GM23338 (cell line): Measurements from ENCODE around the gene C6orf118.

Source experiments
- CREB1 ChIP-seq: fragments of 250-450 bp; sonication (Bioruptor Pico); IDR thresholded peaks from 2 replicates; pipeline ENCODE4 v1.5.0; 2020; ENCODE audit warnings: low read depth, mild to moderate bottlenecking, moderate library complexity
- CTCF ChIP-seq, 2 experiments: fragments of 200-600 bp in 1 of 2; sonication (generic) in 1 of 2; conservative IDR thresholded peaks; 2 replicates each; pipeline versions ENCODE4 v1.5.1 to v1.6.1; 2016 to 2017; ENCODE audit warnings: antibody characterized with exemption in 2 of 2, low read depth in 2 of 2, mild to moderate bottlenecking in 2 of 2, moderate library complexity in 1 of 2
- EZH2 ChIP-seq: fragments of 200-600 bp; sonication (generic); IDR thresholded peaks from one replicate; pipeline ENCODE4 v1.8.0; 2017; ENCODE audit warnings: antibody characterized with exemption, mild to moderate bottlenecking, low read depth; ENCODE audit not compliant: unreplicated experiment
- EZH2phosphoT487 ChIP-seq: fragments of 200-600 bp; sonication (generic); IDR thresholded peaks from one replicate; pipeline ENCODE4 v1.8.1; 2018; ENCODE audit warnings: antibody characterized with exemption; ENCODE audit not compliant: unreplicated experiment
- JUNB ChIP-seq: IDR thresholded peaks from one replicate; pipeline ENCODE4 v1.6.1; 2016; ENCODE audit warnings: antibody characterized with exemption; ENCODE audit not compliant: unreplicated experiment
- POLR2AphosphoS5 ChIP-seq: IDR thresholded peaks from 2 replicates; pipeline ENCODE4 v1.6.1; 2016; ENCODE audit warnings: antibody characterized with exemption, low read depth
- REST ChIP-seq: IDR thresholded peaks from one replicate; pipeline ENCODE4 v1.6.1; 2018; ENCODE audit warnings: antibody characterized with exemption; ENCODE audit not compliant: unreplicated experiment
- ZNF114 ChIP-seq: fragments of 250-450 bp; sonication (Bioruptor Pico); IDR thresholded peaks from 2 replicates; pipeline ENCODE4 v1.5.0; 2020; ENCODE audit warnings: mild to moderate bottlenecking, moderate library complexity
- ZNF331 ChIP-seq: fragments of 250-450 bp; sonication (Bioruptor Pico); IDR thresholded peaks from 2 replicates; pipeline ENCODE4 v1.5.0; 2020; ENCODE audit warnings: low read depth, mild to moderate bottlenecking, moderate library complexity
- ZNF462 ChIP-seq: fragments of 250-450 bp; sonication (Bioruptor Pico); IDR thresholded peaks from 2 replicates; pipeline ENCODE4 v1.5.0; 2020; ENCODE audit warnings: mild to moderate bottlenecking, moderate library complexity
- TF ChIP-seq, protein P1 (sequence below): IDR thresholded peaks from 2 replicates; pipeline ENCODE4 v1.6.1; 2016; ENCODE audit warnings: antibody characterized with exemption

DNA sequence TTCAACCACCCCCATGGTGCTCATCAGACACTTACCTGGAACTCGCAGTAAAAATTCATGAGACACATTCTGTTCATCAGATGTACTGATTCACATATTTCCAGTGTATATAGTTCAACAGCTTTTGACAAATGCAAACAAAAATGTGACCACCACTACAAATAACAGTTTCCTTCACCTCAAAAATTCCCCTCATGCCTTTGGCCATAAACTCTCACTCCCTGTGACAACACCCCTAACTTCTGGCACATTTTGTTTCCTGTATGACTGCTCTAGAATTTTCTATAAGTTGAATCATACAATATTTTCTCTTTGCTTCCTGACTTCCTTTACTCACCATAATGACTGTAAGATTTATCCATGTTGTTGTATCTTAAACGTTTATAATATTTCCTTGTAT lies 63.7 kb downstream of the C6orf118 start:
- TF ChIP-seq CTCF (conservative IDR thresholded peaks at IDR 0.05; ENCODE audit: low read depth in 2 of 2) (no peak), EZH2 (no peak), JUNB (no peak), POLR2AphosphoS5 (no peak), REST (no peak), EZH2phosphoT487 (no peak), CREB1 (CRISPR knock-in tag) (no peak), ZNF114 (CRISPR knock-in tag) (no peak), ZNF462 (CRISPR knock-in tag) (no peak), ZNF331 (CRISPR knock-in tag) (no peak)
- TF ChIP-seq, protein P1, sequence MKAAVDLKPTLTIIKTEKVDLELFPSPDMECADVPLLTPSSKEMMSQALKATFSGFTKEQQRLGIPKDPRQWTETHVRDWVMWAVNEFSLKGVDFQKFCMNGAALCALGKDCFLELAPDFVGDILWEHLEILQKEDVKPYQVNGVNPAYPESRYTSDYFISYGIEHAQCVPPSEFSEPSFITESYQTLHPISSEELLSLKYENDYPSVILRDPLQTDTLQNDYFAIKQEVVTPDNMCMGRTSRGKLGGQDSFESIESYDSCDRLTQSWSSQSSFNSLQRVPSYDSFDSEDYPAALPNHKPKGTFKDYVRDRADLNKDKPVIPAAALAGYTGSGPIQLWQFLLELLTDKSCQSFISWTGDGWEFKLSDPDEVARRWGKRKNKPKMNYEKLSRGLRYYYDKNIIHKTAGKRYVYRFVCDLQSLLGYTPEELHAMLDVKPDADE, result no peak
